Measurements from ENCODE around the gene ARHGAP44. TPM values are rescaled to one million over a fixed set of nuclear protein-coding genes. Genes with fewer than 3 reads are reported as not detected.

ARHGAP44 gene
- total RNA-seq, 1 experiment from 2014 or later: 9.9 TPM

GRCh38 chr17:12983991-12984884 is 194.9 kb downstream of the ARHGAP44 start:
- H3K14ac ChIP-seq (ENCODE audit: insufficient read depth, low read length): no peak overlapping the region
- no peak overlapping the region for H3K23ac ChIP-seq (ENCODE audit: insufficient read length, low read depth, low read length)
- no peak overlapping the region for H3K56ac ChIP-seq (ENCODE audit: insufficient read length, low read depth, low read length)
- no peak overlapping the region for H3K9ac ChIP-seq (ENCODE audit: extremely low read depth, insufficient read length, low read length)
- H3T11ph ChIP-seq (ENCODE audit: low read length): no peak overlapping the region
- no peak overlapping the region for H4K91ac ChIP-seq (ENCODE audit: insufficient read length, low read depth, low read length)
- H3K4ac ChIP-seq (ENCODE audit: low read depth, low read length): no peak overlapping the region
- no peaks in the 10 kb centered on the region for H3K9me3 ChIP-seq (ENCODE audit: control insufficient read depth, low read depth, low read length)
- no peak overlapping the region for H4K8ac ChIP-seq (replicated peaks; ENCODE audit: insufficient read length, low read depth, low read length)
- H3K79me2 ChIP-seq (ENCODE audit: insufficient read depth, low read length): no peaks in the 10 kb centered on the region
- H3K79me1 ChIP-seq (ENCODE audit: insufficient read depth, low read depth, low read length, poor library complexity, severe bottlenecking): no peaks in the 10 kb centered on the region
- H4K20me1 ChIP-seq (ENCODE audit: control insufficient read depth, insufficient read depth, insufficient read length): no peaks in the 10 kb centered on the region
- H3K4me2 ChIP-seq (ENCODE audit: insufficient read depth, insufficient read length, low read length): no peak overlapping the region
- H2BK15ac ChIP-seq (ENCODE audit: low read depth, low read length): no peak overlapping the region
- no peak overlapping the region for H2BK20ac ChIP-seq (ENCODE audit: low read depth, low read length, poor library complexity, severe bottlenecking)
- no peaks in the 10 kb centered on the region for H3K4me1 ChIP-seq (ENCODE audit: insufficient read depth, low read length)
- H3K27ac ChIP-seq (ENCODE audit: insufficient read length, low read depth, low read length): no peak overlapping the region
- H4K5ac ChIP-seq (ENCODE audit: insufficient read length, low read depth, low read length): no peak overlapping the region
- Mint-ChIP-seq H3K27me3 (ENCODE audit: low read depth) (no peaks in the 10 kb centered on the region), H3K9me3 (no peaks in the 10 kb centered on the region), H3K27ac (no peak overlapping the region; a peak in 1 of 7 replicates), H3K4me3 (no peak overlapping the region), H3K36me3 (ENCODE audit: insufficient read depth in 1 of 3, low read depth in 3 of 3) (peaks cover 2 to 9% (median 7%) of the 10 kb centered on the region in 3 experiments), H3K4me1 (peaks cover 24 to 30% of the 10 kb centered on the region in 2 experiments)
- no peak overlapping the region for H2AK5ac ChIP-seq (ENCODE audit: insufficient read length, low read length)
- no CpG with 5 or more reads among the region's 21 CpGs for WGBS (ENCODE audit: extremely low coverage, insufficient read length, low lambda C conversion rate)
- H3K23me2 ChIP-seq (ENCODE audit: insufficient read length, low read depth, low read length, poor library complexity, severe bottlenecking): no peaks in the 10 kb centered on the region
- H2AFZ ChIP-seq (ENCODE audit: low read length): no peak overlapping the region
- no peak overlapping the region for H2BK12ac ChIP-seq (ENCODE audit: insufficient read length, low read depth, low read length)
- H2BK5ac ChIP-seq (ENCODE audit: insufficient read length, low read length): no peak overlapping the region
- no peak for DNase-seq
- H3K27me3 ChIP-seq (ENCODE audit: insufficient read depth, low read length): no peaks in the 10 kb centered on the region
- no peak overlapping the region for H3K18ac ChIP-seq (ENCODE audit: insufficient read length, low read depth, low read length)
- no peak overlapping the region for H2BK120ac ChIP-seq (ENCODE audit: low read depth, low read length, poor library complexity, severe bottlenecking)
- TF ChIP-seq CTCF (conservative IDR thresholded peaks at IDR 0.05): no peak
